ENCODE data around the gene COL17A1.

Gene COL17A1

GRCh38 chr10:104121485-104122224, 36.0 kb upstream of the COL17A1 start, which contains the start of gene SFR1:
SFR1 (plus strand) TSS chr10:104122171; CDS start chr10:104122184, 13 bp downstream.
- ATAC-seq (ENCODE audit: insufficient read depth, low read depth): peak; percentile 89
- Histone ChIP-seq H3K9ac (ENCODE audit: low read depth, low read length) (peak within 1 kb of the TSS; percentile 89), H3K79me2 (ENCODE audit: insufficient read depth, low read length) (peaks cover 13% of the 10 kb centered on the region), H3K4me1 (ENCODE audit: insufficient read depth, low read length) (peaks cover 24% of the 10 kb centered on the region), H4K20me1 (ENCODE audit: insufficient read depth, low read length) (no peaks in the 10 kb centered on the region), H3K4me3 (ENCODE audit: low read depth in 1 of 2, low read length in 2 of 2) (peak within 1 kb of the TSS; percentile 74 to 75), H3K36me3 (ENCODE audit: insufficient read depth, low read length) (peaks cover 8% of the 10 kb centered on the region; the same call in 1 of the 2 replicates), H3K27ac (ENCODE audit: low read length) (peak within 1 kb of the TSS; percentile 97), H3K27me3 (ENCODE audit: insufficient read depth, low read length, poor library complexity) (peaks cover 13% of the 10 kb centered on the region), H3K9me3 (ENCODE audit: insufficient read depth, low read length, severe bottlenecking) (no peaks in the 10 kb centered on the region), H2AFZ (ENCODE audit: low read depth, low read length) (peak within 1 kb of the TSS; percentile 89), H3K4me2 (ENCODE audit: insufficient read depth, low read length) (peak within 1 kb of the TSS; percentile 89)
- TF ChIP-seq CTCF (IDR thresholded peaks at IDR 0.05; ENCODE audit: borderline replicate concordance, extremely low read depth, low read length, poor library complexity, severe bottlenecking) (peak; percentile 77), EZH2 (IDR thresholded peaks at IDR 0.05; ENCODE audit: borderline replicate concordance, low read depth, low read length, severe bottlenecking) (no peak)
- peak; percentile 99 for DNase-seq

GRCh38 chr10:104120903-104121484, 35.3 kb upstream of the COL17A1 start:
- DNase-seq (peak; percentile 68), ATAC-seq (ENCODE audit: insufficient read depth, low read depth) (no peak)
- no peaks in the 10 kb centered on the region for H3K9me3 ChIP-seq (ENCODE audit: insufficient read depth, low read length, severe bottlenecking)

GRCh38 chr10:104120512-104120902, 34.8 kb upstream of the COL17A1 start:
- peaks cover 13% of the 10 kb centered on the region for H3K79me2 ChIP-seq (ENCODE audit: insufficient read depth, low read length)
- ATAC-seq (ENCODE audit: insufficient read depth, low read depth): no peak
- H3K27ac ChIP-seq (ENCODE audit: low read length): no peak overlapping the region
- peaks cover 24% of the 10 kb centered on the region for H3K4me1 ChIP-seq (ENCODE audit: insufficient read depth, low read length)
- H3K9me3 ChIP-seq (ENCODE audit: insufficient read depth, low read length, severe bottlenecking): no peaks in the 10 kb centered on the region
- peak overlapping the region in 1 of 2 experiments; percentile 66; a peak in 2 of 4 replicates for H3K4me3 ChIP-seq (ENCODE audit: low read depth in 1 of 2, low read length in 2 of 2)
- peak overlapping the region; percentile 71 for H3K4me2 ChIP-seq (ENCODE audit: insufficient read depth, low read length)
- H3K27me3 ChIP-seq (ENCODE audit: insufficient read depth, low read length, poor library complexity): peaks cover 21% of the 10 kb centered on the region
- peaks cover 8% of the 10 kb centered on the region; the same call in 1 of the 2 replicates for H3K36me3 ChIP-seq (ENCODE audit: insufficient read depth, low read length)
- no peak for DNase-seq
- H3K9ac ChIP-seq (ENCODE audit: low read depth, low read length): peak overlapping the region; percentile 89
- H2AFZ ChIP-seq (ENCODE audit: low read depth, low read length): peak overlapping the region; percentile 86
- H4K20me1 ChIP-seq (ENCODE audit: insufficient read depth, low read length): no peaks in the 10 kb centered on the region
- TF ChIP-seq CTCF (IDR thresholded peaks at IDR 0.05; ENCODE audit: borderline replicate concordance, extremely low read depth, low read length, poor library complexity, severe bottlenecking) (no peak), EZH2 (IDR thresholded peaks at IDR 0.05; ENCODE audit: borderline replicate concordance, low read depth, low read length, severe bottlenecking) (no peak)

More at GRCh38 chr10:104120903-104121484, 35.3 kb upstream of the COL17A1 start:
- Histone ChIP-seq H3K27ac (ENCODE audit: low read length) (peak overlapping the region; percentile 97), H2AFZ (ENCODE audit: low read depth, low read length) (peak overlapping the region; percentile 86), H3K79me2 (ENCODE audit: insufficient read depth, low read length) (peaks cover 13% of the 10 kb centered on the region), H3K27me3 (ENCODE audit: insufficient read depth, low read length, poor library complexity) (peaks cover 17% of the 10 kb centered on the region), H3K4me3 (ENCODE audit: low read depth in 1 of 2, low read length in 2 of 2) (peak overlapping the region; percentile 57 to 66; a peak in 3 of 4 replicates), H3K4me2 (ENCODE audit: insufficient read depth, low read length) (peak overlapping the region; percentile 71), H3K9ac (ENCODE audit: low read depth, low read length) (peak overlapping the region; percentile 89), H3K36me3 (ENCODE audit: insufficient read depth, low read length) (peaks cover 8% of the 10 kb centered on the region; the same call in 1 of the 2 replicates), H4K20me1 (ENCODE audit: insufficient read depth, low read length) (no peaks in the 10 kb centered on the region), H3K4me1 (ENCODE audit: insufficient read depth, low read length) (peaks cover 24% of the 10 kb centered on the region)
- no peak for TF ChIP-seq EZH2 (IDR thresholded peaks at IDR 0.05; ENCODE audit: borderline replicate concordance, low read depth, low read length, severe bottlenecking)
- TF ChIP-seq CTCF (IDR thresholded peaks at IDR 0.05; ENCODE audit: borderline replicate concordance, extremely low read depth, low read length, poor library complexity, severe bottlenecking): no peak

All from DND-41 (cell line).